ENCODE data around the gene F2R. TPM values are rescaled to one million over a fixed set of nuclear protein-coding genes. Genes with fewer than 3 reads are reported as not detected.

The F2R gene
- total and polyA plus RNA-seq, 2 of the 13 experiments (the other 11 are each of a cell fraction or from before 2014, with no cell fraction given), result 8.3 to 12.3 TPM

GRCh38 chr5:76715736-76716455 is at the start of gene F2R (continued):
- no peak; the same call in 1 of the 2 replicates for TF ChIP-seq ZNF747 (CRISPR knock-in tag; IDR thresholded peaks at IDR 0.05; ENCODE audit: borderline replicate concordance)
- 0 out of 2 replicates have a peak, but pooled peaks have one; percentile 55 for TF ChIP-seq DZIP1 (CRISPR knock-in tag; IDR thresholded peaks at IDR 0.05)
- no peak for TF ChIP-seq RORA (CRISPR knock-in tag; IDR thresholded peaks at IDR 0.05)
- TF ChIP-seq ZNF572 (CRISPR knock-in tag; IDR thresholded peaks at IDR 0.05), result no peak
- no peak for TF ChIP-seq ZBTB40 (IDR thresholded peaks at IDR 0.05)
- TF ChIP-seq ZBTB40 (CRISPR knock-in tag; IDR thresholded peaks at IDR 0.05), result no peak
- TF ChIP-seq ZBTB10 (CRISPR knock-in tag; IDR thresholded peaks at IDR 0.05; ENCODE audit: borderline replicate concordance), result peak; percentile 3; the same call in 1 of the 2 replicates
- peak; percentile 91 to 98 for TF ChIP-seq HMGXB4 (CRISPR knock-in tag; IDR thresholded peaks at IDR 0.05; ENCODE audit: borderline replicate concordance in 1 of 2, low read depth in 1 of 2)
- peak; percentile 22; the same call in 1 of the 2 replicates for TF ChIP-seq MAX (IDR thresholded peaks at IDR 0.05)
- no peak for TF ChIP-seq ZNF749 (CRISPR knock-in tag; IDR thresholded peaks at IDR 0.05; ENCODE audit: borderline replicate concordance)
